ENCODE measurements around the gene AFF3.

The AFF3 gene

DNA sequence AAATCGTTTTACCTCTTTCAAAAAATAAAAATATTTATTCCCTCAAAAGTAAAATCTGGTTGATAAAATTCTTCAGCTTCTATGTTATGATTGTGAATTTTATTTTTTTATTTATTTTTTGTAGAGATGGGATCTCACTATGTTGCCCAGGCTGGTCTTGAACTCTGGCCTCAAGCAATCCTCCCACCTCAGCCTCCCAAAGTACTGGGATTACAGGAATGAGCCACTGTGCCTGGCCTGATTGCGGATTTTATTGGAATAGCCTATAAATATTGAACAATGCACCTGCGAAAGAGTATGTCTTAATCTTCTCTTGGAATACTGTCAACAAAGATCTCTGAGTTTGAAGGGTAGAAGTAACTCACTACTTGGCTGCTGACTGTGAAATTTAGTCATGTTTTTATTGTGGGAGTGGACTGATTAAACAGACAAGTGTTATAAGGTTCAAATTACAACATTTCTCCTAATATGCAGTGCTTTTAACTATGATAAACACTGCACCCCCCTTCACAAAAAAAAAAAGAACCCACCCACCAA lies 138.0 kb downstream of the AFF3 start:
- no peak for DNase-seq

DNA sequence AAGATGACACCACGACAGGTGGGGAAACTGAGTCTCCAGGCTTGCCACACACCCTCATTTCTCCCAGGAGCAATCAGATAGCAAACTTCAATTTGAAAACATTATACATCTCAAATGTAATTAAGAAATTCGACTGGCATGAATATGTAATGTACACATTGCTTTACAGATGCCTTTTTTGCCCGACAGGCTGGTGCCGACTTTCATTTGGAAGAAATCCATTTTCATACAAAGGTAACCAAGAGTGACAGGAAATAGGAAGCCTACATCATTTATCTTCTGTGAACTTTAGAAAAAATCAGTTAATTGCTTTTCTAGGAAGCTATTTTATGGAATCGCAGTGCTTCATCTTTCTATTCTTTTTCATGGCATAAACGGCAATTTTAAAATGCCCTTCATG lies 140.3 kb downstream of the AFF3 start:
- no peak for DNase-seq

DNA sequence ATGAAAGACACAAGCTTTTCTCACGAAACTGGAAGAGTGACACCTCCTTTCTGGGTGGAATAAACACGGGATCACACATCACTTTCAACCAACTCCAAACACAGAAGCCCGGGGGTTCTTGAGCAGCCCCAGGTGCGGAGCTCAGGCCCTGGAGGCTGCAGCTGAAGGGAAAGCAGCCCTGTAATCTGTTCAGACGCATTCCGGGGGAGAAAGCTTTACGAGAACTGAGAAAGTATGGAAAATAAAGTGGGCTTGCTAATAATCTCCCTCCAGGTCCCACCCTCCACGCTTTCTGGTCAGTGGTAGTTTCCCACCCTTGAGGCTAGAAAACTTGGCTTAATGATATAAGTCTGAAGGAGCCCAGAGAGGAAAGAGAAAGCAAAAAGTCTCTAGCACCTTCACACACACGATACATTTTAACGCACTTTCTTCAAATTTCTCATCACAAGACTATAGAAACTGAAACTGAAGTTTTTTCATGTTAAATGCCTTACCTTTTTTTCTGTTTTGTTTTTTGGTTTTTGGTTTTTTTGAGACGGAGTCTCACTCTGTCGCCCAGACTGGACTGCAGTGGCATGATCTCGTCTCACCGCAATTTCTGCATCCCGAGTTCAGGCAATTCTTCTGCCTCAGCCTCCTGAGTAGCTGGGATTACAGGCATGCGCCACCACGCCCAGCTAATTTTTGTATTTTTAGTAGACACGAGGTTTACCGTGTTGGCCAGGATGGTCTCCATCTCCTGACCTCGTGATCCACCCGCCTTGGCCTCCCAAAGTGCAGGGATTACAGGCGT lies 141.3 kb downstream of the AFF3 start:
- DNase-seq: no peak

DNA sequence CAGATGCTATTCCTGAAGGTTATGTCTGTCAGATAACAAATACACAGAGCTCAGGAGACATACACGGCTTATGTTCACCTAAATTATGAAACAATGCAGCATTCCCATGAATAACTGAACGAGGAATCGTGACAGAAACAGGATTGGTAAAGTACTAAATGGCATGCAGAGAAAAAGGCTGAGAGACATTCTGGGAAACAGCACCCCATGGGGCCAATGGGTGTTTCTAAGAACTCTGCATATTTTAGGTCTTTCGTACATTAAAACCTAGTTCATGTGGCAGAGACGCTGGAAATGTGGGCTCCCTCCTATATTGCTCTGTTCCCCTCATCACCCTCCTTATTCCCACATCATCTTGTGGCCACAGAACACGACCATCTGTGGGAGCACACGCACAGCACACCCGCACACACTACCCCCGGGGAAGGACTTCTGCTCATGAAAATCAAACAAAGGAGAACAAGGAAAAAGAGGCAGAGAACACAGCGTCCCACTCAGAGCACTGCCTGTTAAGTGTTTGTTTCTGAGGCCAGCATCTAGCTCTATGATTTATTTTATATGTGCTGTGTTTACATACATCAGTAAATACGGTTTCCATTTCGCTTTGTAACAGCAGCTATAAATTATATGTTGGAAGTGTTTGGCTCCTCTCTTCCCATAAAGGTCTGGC lies 143.6 kb downstream of the AFF3 start:
- DNase-seq: no peak

DNA sequence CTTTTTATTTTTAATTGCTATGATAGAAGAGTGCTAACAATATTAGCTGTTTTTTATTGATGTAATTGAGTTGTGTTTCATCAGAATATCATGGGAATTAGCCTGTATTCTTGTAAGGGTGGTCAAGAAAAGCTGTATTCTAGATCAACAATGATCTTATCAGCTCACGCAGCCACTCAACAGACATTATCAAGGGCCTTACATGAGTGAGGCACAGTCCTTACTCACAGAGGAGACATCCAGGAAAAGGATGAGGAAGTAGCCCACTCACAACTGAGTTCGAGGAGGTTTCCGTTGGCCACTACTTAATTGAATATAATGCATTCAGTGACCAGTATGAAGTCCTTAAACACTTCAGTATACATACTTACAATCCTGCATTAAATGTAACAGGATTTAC lies 152.5 kb downstream of the AFF3 start:
- DNase-seq: no peak

DNA sequence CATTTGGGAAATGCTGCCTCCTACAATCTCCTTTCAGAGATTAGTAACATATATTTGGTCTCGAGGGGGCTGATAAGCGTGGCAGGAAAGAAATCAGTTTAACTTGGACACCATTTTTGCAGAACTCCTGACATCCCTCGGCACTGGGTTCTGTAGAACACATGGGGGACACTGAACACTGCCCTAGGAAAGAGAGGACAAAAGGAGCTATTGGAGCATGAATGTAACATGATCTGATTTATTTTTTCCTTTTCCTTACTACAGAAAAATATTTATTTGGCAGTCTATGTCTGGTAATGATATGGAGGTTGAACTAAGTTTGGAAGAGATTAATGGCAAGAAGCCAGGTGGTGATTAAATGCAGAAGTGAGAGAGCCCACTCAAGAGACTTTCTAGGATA lies 153.8 kb downstream of the AFF3 start:
- DNase-seq: no peak

DNA sequence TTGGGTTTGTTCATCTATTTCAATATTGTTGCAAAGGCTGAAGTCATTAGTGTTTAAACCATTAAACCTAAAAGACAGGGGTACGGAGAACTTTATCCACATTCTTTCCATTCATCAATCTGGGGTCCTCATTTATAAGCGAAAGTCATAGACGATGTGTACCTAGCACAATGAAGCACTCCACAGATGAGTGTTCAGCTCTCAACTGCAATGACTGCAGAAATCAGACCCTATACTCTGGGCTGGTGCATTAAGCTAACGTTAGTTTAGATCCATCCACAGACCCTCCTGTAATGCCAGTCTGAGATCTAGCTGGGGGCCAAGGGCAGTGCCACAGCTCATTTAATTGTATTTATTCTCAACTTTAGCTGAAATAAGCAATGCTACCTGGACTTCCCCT lies 155.2 kb downstream of the AFF3 start:
- no peak for DNase-seq

DNA sequence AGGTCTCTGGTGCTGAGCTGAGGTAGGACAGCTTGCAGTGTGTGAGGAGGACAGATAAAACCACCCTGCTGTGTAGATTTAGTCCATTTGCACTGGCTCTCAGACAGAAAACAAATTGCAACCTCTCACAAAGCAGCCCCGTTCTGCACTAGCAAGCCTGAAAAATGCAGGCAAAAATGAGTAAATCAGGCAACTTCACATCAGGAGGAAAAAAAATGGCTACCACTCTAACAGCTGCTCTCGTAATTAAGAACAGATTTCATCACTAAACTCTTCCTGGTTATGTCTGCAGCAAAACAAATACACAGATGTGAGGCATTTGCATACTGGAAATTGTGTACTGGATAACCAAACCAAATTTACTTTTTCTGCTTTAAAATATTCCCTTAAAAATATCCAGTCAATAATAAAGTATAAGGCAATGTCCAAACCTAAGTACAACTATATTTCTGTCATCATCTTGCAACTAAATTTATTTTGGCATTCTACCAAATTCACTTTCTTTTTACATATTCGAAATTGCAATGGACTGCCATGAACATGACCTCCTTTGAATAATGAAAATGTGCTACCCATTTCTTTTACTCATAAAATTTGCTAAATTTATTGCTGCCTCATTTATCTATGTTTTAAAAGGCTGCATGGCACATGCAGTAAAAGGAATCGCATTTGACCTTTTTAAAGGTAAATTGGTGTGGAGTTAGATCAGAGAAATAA lies 157.4 kb downstream of the AFF3 start:
- DNase-seq: no peak

DNA sequence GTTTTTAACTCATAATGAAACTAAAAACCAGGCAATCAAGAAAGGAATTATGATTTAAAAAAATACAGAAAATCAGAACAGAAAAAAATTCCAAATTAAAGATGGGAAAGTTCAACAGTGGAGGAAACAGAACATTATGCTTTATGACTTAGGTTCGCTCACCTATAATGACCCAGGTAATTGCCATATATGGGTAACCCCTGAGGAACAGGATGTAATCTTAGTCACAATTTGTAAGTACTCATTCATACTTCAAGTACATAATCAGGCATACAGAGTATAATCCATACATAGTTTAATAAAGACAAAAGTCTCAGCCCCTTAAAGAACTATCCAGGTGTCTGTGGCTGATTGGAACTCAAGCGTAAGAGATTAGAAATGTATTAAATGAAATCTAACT lies 159.6 kb downstream of the AFF3 start:
- DNase-seq: no peak

DNA sequence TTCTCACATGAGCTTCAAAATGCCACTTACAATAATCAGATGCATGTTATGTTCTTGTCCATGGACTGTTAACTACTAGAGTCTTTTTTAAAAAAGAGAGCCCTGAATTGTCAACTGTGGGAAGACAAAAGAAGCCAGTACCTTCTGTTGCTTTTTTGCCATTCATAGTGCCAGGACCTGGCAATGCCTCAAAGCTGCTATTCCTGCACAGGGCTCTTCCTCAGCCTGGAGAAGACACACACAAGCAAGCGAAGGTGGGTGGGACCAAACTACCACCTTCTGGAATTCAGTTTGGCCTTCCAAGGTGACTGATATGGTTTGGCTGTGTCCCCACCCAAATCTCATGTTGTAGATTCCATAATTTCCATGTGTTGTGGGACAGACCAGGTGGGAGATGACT lies 160.6 kb downstream of the AFF3 start:
- no peak for DNase-seq

DNA sequence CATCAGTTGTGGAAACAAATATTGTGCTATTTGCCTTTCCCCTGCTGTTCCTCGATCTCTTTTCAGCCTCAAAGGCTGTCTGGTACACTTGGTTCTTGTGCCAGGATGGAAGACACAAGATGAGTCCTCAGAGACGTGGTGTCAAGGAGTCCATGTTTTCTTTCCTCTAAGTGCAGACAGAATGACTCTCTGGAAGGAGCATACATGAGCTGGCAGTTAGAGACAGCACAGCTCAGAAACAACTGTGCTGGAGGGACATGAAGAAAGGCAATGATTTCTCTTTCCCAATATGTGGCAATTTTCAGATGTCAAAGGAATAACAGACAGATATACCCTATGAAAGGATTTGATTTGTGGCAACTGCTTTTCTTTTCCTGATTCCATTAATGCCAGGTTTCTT lies 162.2 kb downstream of the AFF3 start:
- no peak for DNase-seq

DNA sequence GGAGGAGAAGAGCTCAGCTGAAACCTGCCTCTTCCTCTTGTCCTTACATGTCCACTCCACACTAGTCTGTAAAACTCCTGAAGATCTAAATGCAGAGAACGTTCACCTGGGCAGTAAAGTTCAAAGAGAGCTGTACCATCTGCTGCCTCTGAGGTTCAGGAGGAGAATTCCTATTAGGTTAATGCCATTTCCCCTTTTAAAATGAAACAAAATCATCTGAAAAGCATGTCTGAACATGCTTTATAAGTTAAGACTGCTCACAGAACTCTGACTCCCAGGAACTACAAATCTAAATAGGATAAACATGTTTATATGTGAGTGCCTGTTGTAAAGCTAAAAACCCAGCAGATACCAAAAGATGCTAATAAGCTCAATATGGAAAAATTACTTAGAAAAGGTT lies 164.4 kb downstream of the AFF3 start:
- DNase-seq: no peak

DNA sequence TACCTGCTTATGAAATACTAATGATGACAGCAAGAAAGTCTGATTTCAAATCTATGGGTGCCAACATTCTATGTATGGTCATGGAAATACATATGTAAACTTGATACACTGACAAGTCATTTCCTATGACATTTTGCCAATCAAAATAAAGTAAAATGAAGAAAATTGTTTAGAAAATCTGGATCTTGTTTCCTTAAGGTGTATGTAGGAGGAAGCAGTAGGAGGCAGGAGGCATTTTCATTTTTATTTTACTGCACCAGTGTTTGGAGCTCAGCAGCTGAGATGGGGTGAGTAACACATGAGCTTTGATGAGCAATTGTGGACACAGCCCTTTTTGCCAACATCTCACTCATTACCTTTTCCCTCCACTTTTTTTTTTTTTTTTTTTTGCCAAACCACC lies 167.0 kb downstream of the AFF3 start:
- DNase-seq: no peak

DNA sequence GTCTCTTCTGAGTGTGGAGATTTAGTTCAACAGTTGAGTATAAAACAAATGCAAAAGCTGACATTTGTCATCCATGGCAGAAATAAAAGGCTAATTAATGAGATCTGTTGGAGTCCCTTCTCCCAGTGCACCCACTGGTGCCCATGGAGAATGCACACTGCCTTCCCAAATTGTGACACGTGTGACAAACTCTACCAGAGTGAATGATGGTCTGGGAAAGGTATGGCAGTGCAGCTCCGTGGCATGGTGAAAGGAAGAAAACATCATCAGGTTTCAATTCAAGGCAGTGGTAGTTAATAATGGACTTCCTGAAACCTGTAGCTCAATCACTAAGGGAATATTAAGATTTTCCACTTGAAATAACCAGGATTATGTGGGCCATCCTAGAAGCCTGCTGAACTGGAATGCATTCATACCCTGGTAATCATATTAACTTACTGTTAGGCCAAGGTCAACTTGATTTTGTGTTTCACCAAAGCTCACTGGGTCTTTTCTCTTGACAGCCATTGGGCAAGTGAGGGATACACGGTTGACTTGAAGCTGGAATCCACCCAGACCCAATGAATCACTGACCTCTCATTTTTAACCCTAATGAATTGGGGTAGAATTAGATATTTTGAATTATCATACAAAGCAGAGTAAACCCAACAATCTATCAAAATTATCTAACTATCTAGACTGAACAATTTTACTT lies 167.6 kb downstream of the AFF3 start:
- DNase-seq: no peak

DNA sequence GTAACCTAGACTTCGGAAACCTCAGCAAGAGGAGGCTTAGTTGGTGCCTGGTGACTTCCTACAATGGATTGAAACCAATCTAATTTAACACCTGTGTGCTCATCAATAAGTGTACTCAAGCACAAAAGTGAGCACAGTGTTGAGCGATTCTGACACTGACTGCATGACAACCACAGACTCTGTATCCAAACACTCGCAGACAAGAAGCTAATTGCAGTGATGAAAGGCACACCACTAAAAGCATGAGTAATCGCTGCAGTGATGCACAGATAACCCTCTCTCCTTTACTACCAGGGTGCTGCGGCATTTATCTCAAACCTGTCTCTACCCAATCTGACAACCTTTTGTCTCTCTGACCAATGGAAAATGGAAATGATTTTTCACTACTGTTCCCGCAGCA lies 168.1 kb downstream of the AFF3 start:
- DNase-seq: no peak

DNA sequence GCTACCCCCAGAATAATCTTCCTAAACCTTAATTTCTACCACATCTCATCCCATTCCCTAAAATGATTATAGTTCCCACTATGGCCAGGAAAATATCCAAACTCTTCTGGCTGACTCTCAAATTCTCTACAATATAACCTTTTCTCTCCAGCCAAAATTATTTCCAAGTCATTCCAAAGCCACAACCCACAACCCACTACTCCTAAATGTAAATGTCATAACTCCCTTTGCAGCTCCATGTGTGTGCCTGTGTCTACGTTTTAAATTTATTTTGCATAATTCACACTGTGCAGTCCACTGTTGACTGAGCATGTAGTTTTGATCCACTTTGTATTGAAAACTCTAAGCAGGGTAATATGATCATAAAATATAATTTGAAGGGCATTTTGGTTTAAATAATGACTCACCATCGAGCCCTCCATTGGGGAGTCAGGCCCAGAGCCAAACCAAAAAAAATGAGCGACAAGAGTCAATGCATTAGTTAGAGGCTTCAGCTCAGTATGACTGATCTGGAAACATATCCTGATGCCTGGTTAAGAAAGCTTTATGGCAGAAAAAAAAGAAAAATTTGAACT lies 171.0 kb downstream of the AFF3 start:
- no peak for DNase-seq

DNA sequence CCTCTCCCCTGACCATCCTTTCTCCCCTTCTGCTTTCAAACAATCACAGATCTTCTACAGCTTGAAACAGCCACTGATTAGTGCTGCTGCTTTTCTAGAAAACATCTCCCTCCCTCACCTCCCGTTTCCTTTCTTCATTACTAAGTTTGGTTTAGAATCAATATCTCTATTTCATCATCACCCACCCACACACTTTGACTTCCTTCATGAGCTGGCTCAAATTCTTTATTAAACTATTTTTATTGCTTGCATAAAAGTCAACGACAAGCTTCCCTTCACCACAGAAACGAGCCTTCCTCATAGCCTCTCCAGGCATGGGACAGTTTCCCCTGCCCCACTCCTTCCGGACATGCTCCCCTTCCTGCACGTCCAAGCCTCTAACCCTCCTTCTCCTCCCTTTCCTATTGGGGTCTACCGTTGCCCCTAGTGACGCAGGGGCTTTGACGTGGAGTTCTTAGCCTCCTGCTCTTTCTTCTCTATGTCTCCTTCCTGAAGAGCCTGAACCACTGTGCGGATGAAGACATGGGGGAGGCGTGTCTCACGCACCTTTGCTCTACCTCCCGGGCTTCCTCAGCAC lies 172.0 kb downstream of the AFF3 start:
- DNase-seq: no peak

DNA sequence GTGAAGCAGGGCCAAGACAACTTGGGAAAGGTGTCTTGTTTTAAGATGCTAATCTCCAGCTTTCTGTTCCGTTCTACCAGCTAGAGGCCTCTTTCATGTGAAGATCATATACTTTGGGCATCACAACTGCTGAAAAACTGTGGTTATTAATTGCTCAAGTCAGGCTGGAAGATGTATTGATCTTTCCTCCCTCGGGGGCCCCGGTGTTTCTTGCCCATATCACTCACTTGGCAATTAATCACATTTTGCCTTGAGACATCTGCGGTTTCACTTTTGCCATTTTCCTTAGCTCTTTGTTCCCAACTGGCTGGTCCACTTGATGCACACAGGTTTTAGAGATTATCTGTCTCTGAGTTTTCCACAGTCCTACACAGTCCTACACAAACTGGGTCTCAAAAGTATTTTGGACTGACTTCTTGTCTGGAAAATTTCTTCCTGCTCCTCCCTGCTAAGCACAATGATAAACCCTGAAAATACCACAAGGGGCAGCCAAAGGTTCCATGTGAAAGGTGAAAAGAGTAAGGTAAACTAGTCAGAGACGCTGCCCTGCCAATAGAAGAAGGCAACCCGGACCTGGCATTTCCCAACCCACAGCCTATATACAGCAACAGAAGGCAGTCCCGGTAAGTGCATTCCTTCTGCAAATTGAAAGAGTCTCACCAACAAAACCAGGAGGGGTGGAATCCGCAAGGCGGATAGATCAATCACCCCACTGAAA lies 181.0 kb downstream of the AFF3 start:
- DNase-seq: no peak

DNA sequence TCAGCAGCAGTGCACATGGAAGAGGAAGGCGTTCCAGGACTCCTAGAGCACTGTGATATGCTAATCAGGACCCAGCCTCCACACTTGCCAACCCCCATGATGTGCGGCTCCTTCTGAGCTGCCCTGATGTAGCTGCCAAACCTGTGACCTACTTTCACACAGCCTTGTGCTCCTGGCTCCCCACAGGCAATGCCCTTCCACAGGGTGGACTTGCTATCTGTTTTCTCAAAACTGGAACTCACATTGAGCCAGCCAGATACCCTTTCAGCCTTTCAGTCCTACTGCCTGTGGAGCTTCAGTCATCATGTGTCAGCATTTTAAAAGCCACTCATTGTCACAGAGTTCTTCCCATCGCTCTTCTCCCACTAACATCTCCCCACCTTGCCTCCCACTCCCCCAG lies 181.6 kb downstream of the AFF3 start:
- no peak for DNase-seq

DNA sequence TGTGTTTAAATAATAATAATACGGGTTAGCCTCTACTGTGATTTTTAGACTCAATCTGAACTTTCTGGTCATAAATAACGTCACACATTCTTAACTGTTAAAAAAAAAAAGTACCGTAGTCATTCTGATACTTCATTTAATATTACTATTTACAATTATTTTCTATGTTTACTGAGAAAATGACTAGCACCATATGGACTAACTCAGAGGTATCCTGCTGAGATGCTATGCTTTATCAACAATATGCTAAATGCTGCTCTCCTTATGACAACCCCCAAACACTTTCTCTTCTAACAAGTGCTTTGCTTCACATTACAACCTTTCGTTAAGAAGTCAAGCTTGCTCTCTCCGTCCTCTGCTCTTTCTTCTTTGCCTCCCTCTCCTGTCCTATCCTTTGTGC lies 182.1 kb downstream of the AFF3 start:
- DNase-seq: no peak

DNA sequence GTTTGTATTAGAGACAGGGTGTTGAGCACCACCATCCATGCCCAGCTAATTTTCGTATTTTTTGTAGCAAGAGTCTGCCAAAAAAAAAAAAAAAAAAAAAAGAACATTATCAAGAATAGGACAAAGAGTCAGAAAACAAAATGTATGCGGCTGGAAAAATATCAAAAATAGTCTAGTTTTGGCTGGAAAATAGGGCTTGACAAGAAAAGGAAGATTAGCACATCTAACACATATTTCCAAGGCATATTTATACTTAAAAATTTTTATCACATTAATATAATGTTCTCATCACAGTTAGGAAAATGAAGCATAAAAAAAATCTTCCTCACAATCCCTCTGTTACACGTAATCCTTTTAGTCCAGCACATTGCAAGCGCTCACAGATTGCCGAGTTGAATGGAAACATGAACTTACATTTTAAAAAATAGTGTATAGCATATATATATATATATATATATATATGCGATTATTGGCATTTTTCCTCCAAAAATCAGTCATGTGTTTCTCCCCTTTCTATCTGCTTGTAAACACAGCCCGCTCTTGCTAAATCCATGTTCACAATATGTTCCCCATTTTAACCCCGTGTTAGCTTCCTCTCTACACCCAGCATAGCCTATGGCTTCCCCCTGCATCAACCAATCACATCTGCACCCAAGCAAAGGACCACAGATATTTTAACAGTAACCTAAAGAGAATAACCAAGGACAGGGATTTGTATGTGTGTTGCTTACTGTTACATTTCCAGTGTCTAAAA lies 183.0 kb downstream of the AFF3 start:
- DNase-seq: no peak
